Suprapubic skin (tissue), 3 donors: ENCODE results near the gene MINDY2.

Source experiments
- CTCF ChIP-seq, 2 donors: fragments of 200-600 bp in 1 of 2; fragments of 450-650 bp in 1 of 2; sonication (generic) in 1 of 2; IDR thresholded peaks; one replicate each; pipeline ENCODE4 v1.5.1; 2016 to 2019; ENCODE audit warnings: antibody characterized with exemption in 2 of 2, mild to moderate bottlenecking in 1 of 2, moderate library complexity in 1 of 2
- EP300 ChIP-seq: sonication (generic); formaldehyde crosslinking; IDR thresholded peaks from one replicate; pipeline ENCODE4 v1.6.1; 2017; ENCODE audit warnings: antibody characterized with exemption
- POLR2A ChIP-seq, 2 donors: fragments of 450-650 bp; IDR thresholded peaks; one replicate each; pipeline ENCODE4 v1.6.1; 2017; ENCODE audit warnings: antibody characterized with exemption in 2 of 2, mild to moderate bottlenecking in 2 of 2, moderate library complexity in 2 of 2

DNA sequence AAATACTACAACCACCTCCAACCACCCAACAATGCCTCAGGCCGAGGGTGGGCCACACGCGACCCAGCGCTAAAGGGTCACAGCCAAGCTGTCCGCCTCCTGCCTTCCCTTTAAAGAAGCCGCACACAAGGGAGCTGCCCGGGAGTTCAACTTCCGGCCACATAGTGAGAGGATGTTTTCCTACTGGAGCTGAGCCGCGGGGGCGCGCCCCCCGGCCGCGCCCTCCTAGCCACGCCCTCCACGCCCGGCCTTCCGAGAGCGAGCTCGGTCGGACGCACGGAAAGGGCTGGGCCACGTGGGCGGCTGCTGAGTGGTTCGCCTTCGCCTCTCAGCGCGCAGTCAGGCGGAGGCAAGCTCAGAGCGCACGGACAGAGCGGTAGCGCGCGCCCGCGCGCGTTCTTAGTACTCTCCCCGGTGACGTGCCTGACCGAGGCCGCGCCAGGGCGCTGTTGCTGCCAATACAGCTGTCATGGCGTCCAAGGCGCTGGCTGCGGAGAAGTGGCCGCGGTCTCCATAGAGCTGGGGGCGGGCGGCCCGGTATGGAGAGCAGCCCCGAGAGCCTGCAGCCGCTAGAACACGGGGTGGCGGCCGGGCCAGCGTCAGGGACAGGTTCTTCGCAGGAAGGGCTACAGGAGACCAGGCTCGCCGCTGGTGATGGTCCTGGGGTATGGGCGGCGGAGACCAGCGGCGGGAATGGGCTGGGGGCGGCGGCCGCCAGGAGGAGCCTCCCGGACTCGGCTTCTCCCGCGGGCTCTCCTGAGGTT, at the start of gene MINDY2:
- TF ChIP-seq CTCF (IDR thresholded peaks at IDR 0.05): peak in 1 of 2 donors; percentile 28
- TF ChIP-seq POLR2A (IDR thresholded peaks at IDR 0.05): no peak
- no peak for TF ChIP-seq EP300
